Astrocyte of the hippocampus (primary cell): ENCODE results near the gene DPYD.

Source experiments
- DNase-seq: peaks from one replicate; pipeline ENCODE4 v3.0.0; 2011; ENCODE audit warnings: low read depth, low spot score

DPYD gene

DNA sequence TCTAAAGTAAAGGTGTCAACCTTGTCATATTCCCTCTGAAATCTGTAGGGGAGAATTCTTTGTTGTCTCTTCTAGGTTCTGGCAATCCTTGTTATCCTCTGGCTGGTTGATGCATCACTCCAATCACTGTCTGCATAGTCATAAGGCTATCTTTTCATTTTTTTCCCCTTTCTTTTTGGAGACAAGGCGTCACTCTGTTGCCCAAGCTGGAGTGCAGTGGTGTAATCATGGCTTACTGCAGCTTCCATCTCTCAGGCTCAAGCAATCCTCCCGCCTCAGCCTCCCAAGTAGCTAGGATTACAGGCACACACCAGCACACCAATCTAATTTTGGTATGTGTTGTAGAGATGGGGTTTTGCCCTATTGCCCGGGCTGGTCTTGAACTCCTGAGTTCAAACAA, 12.9 kb downstream of the DPYD start:
- no peak for DNase-seq

DNA sequence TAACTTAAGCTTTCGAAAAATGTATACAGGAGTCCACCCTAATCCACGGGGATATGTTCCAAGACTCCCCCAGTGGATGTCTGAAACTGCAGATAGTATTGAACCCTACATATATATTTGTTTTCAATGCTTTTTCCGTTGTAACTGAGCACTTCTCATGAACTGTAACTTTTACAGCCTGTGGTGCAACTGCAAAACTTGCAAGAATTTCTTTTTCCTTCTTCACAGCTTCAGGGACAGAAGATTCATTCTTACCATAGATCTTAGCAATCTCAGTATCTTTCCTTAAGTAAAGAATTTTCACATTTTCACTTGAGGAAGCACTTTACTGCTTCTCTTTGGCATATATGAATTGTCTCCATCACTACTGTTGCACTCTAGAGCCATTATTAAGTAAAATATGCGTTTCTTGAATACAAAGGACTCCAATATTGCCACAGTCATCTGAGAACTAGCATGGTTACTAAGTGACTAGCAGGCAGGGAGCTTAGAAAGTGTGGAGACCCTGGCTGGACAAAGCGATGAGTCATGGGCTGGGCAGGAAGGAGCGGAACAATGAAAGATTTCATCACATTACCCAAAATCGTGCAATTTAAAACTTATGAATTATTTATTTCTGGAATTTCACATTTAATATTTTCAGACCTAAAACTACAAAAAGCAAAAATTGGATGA, 14.1 kb downstream of the DPYD start:
- DNase-seq = peak; percentile 82

DNA sequence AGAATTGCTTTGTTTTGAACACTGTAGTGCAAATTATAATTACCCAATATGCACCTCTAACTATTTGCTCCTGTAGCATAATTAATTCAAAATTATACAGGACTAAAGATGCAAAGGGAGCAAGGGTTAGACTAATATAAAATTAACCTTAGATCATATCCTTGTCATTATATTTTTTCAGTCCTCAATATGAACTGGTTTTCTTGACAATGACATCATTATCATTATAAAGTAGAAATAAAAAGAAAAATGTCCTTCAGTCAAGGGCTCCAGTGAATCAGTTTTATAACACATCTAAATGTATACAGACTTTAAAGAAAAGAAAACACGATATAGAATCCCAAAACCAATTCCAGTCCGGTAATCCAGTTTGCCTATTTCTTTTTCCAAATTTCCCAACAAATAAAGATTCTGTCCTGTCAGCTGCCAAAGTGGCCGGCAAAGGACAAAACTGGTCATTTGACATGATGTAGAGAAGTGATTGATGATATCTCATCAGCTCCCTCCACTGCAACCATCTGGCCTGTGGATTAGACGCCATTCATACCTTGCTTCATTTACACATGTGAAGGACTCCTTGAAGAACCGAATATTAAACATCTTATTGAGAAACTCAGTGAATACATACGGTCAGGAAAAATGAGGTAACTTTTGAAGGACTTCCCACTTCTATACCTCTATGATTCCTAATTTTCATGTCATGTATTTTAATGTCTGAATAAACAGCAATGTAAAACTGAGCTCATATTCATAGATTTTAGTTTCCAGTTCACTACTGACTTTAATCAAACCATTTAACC, 15.5 kb downstream of the DPYD start:
- DNase-seq = no peak

DNA sequence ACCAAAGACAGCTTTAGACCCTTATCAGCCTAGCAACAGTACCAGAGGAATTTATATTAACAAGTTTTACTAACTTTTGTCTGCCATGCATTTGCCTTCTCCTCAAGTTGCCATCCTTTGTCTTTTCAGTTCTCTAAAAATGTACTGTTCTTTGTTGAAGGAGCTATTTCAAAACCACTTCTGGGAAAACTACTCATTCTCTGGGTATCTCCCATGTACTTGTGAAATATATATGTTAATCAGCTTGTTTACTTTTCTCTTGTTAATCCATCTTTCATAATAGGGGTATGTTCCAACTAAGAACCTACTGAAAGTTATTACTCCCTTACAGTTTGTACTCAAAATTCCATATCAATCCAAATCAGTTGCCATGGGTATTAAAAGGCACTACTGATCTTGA, 16.3 kb downstream of the DPYD start:
- peak; percentile 30 for DNase-seq

DNA sequence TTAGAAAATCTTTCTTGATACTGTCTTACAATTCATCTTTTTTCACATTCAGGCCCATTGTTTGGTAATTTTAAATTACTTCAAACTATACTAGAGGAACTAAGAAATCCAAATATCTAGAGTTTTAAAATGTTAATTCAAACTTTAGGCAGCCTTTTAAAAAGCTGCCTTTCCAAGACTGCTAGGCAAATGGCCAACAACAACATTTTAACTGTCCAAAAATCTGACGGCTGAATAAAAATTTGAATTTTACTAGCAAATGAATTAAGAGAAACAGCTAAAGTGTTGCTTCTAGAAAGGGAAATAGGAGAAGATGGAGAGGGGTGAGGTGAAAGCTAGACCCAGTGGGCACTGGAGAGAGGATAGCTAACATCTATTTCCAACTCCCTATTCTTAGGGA, 17.2 kb downstream of the DPYD start:
- peak; percentile 73 for DNase-seq

DNA sequence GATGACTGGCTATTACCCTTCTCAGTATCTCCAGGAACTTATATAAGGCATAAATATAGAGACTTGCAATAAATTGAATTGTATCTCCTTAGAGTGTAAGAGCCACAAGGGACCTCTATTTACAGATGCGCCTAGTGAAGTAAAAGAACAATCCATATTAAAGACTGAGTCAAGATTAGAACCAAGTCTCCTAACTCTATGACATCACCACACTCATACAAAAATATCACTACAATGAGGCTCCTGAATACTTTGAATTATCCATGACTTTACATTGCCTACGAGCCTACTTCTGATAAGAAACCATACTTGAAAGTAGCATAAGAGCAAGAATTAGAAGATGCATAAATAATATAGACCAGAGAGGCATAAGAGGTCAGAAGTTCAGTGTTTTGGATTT, 18.8 kb downstream of the DPYD start:
- DNase-seq = no peak

DNA sequence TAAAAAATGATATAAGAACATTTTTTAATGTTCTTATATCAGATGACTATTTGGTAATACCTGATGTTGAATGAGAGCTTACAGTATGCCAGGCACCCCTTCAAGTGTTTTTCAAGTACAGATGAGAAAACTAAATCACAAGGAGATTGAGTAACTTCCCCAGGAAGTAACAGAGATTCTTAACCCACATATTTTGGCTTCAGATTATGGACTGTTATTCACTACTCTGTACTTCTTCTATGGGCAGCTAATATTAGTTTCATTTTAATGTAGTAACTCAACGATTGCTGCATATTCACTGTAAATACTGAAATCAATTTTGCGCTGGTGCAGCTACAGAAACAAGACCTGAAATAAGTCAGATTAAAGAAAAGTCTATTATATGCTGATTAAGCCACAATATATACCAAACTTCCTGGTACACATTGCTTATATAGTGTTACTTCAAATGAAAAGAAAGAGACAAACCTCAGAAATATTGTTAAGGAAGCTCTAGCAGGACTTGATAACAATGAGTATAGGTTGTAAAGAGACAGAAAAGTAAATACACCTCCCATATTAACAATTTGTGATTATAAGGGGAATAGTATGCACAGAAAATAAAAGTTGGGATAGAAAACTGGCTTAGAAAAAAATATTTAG, 19.7 kb downstream of the DPYD start:
- no peak for DNase-seq

DNA sequence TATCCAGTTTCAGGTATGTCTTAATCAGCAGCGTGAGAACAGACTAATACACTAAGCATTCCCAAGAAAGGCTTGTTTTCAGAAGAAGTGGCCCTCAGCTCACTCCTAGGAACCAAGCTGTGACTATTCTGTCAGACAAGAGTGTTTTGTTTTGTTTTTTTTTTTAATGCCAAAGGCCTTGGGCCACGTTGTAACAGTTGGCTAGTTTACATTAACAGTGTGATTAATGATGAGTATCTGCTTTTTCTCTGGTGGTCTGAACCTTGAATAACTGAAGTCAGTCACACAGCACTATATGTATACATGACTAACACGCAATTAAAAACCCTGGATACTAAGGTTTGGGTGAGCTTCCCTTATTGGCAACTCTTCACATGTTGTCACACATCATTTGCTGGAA, 21.9 kb downstream of the DPYD start:
- no peak for DNase-seq

DNA sequence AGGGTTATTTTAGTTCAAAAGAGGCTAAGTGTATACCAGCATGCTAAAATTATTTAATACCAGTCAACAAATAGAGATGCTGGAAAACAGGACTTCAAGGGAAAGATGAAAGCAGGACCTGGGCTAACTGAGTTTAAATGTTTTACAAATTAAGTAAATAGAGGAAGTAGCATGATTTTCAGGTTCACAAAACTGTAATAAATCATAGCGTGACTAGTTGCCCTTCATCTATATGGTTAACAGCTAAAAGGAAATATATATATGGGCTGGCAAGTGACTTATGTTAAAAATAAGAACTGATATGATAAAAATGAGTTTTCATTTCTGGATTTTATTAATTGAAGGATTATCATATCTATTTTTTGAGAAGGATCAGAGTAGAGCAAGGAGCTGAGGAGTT, 25.6 kb downstream of the DPYD start:
- DNase-seq = no peak

DNA sequence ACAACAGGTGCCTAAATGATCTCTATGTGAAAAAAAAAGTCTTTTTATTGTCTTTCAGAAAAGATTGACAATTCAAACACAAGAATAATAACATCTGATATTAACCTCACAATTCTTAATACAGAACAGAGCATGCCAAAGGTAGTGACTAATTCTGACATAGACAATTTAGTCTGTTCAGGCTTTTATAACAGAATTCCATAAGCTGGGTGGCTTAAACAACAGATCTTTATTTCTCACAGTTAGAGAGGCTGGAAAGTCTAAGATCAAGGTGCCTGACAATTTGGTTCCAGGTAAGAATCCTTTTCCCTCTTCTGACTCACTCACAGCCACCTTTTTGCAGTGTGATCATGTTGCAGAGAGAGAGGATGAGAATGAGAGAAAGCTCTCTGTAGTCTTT, 27.0 kb downstream of the DPYD start:
- DNase-seq = no peak

DNA sequence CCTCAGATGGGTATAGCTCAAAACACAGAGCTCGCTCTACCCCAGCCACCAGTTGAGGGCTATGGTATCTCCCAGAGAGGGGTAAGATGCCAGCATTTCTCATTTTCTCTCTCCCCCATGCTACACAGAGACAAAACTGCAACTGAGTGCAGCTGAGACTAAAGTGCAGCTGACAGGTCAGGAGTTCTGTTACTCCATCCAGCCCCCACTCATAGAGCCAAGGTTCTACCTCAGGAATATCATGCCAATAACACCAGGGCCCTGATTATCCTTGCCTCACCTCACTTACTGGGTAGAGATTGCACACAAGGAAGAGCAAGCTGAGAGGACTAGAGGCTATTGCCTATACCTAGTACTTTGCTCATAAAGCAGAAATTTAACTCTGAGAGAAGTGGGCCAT, 34.6 kb downstream of the DPYD start:
- no peak for DNase-seq

DNA sequence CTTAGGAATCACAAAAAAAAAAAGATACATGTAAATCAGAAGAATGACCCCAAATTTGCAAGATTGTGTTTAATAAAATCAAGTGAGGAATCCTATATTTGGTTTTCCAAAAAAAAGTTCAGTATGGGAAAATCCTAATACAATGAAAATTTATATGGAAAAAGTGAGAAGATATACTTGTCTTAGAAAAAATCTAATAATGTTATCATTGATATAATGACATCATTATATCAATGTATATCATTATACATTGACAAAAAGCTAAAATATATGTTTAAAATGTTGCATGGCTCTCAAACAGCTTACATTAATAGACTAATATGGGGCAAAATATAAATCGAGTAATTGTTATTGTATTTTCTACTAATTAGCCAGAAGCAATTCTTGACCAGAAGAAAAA, 37.0 kb downstream of the DPYD start:
- no peak for DNase-seq

DNA sequence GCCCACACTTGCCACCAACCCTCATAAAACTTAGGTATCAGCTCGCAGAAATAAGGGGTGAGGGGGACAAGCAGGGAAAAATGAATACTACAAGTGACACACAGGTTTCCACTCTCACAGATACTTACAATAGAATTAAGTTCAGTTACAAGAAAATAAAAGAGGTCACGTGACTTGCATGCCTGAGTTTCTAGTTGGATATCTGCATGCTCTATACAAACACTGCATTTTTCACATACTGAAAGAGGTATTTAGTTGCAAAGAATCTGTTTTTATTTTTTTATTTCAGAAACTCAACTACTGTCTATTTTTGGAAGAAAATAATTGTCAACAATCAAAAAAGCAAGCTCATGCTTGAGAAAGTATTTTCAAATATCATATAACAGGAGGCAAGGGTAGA, 43.5 kb downstream of the DPYD start:
- DNase-seq = peak; percentile 7

DNA sequence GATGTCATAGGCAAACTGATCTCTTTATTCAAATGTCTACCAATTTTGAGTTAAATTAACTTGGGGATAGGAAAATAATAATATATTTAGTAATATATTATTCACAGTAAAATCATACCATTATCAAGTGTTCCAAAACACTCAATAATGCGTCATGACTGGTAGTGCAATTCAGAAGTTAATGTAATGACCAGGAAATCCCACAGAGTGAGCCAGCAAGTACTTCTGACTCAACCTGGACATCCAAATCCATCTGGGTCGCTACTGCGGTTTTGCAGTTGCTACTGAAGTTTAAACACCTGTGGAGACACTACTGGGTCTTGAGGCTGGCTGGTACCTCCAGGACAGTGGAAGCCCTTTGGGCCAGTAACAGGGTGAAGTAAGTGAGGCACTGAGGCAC, 44.8 kb downstream of the DPYD start:
- no peak for DNase-seq

DNA sequence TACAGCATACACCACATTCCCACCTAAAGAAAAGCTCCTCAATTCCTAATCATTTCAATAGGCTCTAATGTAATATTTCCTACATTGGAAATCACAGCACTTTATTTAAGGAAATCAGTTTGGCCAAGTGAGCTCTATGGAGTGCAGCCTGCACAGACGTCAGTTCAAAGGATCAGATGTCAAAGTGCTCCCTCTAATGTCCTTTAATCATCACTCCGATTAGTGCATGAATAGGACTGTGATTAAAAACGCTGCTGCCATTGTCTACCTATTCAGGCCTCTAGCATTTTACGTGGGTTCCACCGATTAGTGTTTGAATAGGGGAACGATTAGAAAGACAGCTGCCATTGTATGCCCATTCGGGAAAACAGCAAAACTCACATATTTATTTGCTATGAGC, 50.2 kb downstream of the DPYD start:
- no peak for DNase-seq

DNA sequence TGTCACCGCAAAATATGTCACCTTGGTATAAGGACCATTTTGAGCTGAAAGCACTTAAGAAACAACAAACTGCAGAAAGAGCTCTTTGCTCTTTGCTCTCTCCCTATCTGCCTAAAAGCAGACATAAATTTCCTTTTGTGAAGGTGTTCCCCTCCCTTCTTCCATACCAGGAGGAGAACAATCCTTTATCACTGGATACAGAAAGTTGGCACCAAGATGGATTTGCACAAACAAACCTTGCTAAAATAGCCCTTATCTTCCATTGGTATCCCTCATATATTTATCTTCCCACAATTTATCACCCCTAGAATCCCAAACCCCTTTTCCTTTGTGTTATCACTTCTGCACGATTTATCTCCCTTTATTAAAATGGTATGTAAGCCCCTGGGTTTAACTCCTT, 51.4 kb downstream of the DPYD start:
- no peak for DNase-seq

DNA sequence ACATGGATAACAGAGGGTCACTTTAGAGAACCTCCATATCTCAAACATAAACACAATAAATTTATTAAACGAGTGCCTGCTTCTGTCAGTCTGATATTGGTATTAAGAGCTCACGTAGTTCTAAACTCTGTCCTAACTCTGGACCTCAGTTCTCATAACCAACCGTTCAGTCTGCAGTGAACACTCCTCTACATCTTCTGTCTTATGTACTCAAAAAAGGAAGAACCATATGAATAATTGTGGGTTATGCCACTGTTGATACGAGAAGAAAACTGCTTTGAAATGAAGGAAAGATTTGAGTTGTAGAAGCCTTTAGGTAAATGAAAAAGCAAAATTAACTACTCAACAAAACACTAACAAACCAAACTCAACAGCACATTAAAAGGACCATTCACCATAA, 53.7 kb downstream of the DPYD start:
- no peak for DNase-seq

DNA sequence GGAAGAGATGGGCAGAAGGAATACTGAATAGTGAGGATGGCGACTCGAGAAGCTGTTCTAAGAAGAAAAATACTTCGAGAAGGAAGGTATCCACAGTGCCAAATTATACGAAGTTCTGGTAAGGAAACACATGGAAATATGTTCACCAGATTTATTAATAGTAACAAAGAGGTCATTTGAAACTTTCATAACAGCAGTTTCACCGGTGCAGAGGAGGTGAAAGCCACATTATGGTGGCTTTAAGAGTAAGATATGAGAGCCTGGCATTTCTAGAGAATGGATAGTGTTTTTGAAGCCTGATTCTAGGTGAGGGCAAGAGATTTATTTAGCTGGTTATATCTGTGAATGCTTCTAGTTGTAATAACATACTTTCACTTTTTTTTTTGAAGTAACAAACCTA, 56.2 kb downstream of the DPYD start:
- no peak for DNase-seq

DNA sequence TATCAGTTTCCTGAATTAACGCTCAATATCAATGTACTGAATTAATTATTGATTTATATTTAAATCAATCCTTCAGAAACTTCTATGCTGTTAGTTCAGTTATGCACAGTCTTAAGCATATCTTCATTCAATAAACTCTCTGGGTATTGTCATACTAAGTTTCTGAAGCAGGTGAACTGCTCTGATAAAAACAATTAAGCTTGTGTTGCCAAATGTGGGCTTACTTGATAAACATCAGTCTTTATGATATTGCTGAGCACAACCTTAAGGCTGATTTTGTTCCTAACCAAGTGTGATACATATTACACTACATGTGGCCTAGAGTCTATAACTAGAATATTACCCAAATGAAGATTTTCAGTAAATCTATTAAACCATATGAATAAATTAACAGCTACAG, 67.6 kb downstream of the DPYD start:
- DNase-seq = no peak

DNA sequence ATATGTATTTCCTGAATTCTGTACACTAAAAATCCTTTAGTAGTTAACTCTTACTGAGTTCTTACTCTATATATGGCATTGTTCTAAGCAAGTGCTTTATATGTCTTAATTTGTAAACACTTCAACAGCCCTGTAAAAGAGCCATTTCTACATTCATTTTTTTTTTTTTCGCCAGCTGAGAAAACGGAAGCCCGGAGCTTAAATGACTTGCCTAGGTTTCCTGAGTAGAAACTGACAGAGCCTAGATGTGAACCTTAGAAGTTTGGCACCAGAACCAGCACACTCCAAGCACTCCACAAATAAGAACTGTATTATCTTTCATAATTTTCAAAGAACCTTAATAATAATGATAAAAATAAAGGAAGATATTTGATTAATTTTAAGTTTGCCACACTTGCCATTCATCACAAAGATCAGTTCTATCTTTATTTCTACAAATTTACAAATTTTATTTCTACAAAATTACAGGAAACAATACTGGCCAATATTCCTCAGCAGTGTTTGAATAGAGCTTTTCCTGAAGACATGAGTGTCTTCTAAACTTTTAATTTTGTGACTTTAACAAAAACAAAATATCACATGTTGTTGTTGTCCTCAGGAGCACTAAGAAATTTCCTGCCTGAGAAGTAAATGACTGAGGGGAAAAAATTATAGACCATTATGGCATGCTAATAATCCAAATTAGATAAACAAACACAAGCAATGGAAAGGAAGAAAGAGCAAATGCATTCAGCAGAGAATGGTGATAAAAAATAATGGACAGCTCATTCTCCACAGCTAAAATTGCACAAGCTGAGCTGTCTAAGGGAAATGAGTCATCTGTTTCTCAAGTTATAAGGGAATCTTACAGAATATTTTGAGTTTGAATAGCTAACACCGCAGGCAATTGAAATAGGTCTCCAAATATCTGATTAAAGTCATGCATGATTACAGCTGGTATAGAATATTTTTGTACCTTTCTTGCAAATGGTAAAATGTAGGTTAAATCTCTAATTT, 71.2 kb downstream of the DPYD start:
- peak; percentile 70 for DNase-seq

DNA sequence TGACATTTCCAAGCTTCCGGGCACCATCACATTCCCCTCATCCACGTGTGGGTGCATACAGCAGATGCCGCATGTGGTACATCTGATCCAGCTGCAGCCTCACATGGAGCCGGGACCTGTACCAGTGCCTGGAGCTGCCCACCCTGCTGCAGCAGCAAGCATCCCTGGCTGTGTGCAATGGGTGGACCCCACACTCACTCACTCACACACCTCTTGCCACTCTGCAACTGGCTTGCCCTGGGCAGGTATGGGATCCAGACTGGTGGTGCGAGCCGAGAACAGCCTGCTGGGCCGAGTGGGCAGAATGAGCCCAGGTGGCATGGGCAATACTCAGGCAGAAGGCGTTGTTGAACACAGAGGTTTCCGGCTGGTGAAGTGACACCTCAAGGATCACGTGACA, 75.0 kb downstream of the DPYD start:
- DNase-seq = no peak

DNA sequence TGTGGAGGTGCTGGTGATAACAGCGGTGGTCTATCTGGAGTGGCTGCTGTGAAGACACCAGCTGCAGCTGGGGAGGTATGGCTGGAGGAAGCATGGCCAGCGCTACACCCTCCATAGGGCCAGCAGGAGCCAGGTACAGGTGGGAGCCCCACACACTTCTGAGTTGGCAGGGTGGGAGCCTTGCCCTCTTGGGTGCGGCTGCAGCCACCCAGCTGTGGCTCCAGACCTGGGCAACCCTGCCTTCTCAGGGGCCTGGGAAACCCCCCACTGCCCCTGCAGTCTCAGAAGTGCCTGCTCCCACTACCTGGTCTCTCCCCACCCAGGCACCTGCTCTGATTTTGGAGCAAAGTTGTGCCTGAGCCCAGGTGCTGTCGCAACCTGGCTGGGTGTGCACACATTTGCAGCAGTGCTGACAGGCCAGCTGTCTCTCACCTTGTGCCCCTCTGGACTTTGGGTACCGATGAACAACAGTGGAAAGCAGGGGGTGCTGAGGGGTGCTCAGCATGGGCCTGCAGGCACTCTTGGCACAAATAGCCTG, 76.2 kb downstream of the DPYD start:
- no peak for DNase-seq
